Measurements from ENCODE around the gene PI16. TPM values are rescaled to one million over a fixed set of nuclear protein-coding genes. Genes with fewer than 3 reads are reported as not detected.

PI16 gene
- total RNA-seq, 1 donor from 2014 or later, result not detected

GRCh38 chr6:36928547-36928918 lies 26.0 kb upstream of the PI16 start:
- DNase-seq (ENCODE audit: low read depth), result no peak
- no peak for TF ChIP-seq CTCF (conservative IDR thresholded peaks at IDR 0.05; ENCODE audit: low read depth, low read length)
- no peak overlapping the region for H3K4me3 ChIP-seq (ENCODE audit: low read depth, low read length)

GRCh38 chr6:36929152-36929551 lies 25.4 kb upstream of the PI16 start:
- no peak overlapping the region for H3K4me3 ChIP-seq (ENCODE audit: low read depth, low read length)
- DNase-seq (ENCODE audit: low read depth), result no peak
- TF ChIP-seq CTCF (conservative IDR thresholded peaks at IDR 0.05; ENCODE audit: low read depth, low read length), result no peak

- TF ChIP-seq CTCF (conservative IDR thresholded peaks at IDR 0.05; ENCODE audit: low read depth, low read length), result no peak
- DNase-seq (ENCODE audit: low read depth), result no peak
- no peak overlapping the region for H3K4me3 ChIP-seq (ENCODE audit: low read depth, low read length)
These were observed 24.9 kb upstream of the PI16 start for GRCh38 chr6:36929607-36930006.

- no peak for DNase-seq (ENCODE audit: low read depth)
- TF ChIP-seq CTCF (conservative IDR thresholded peaks at IDR 0.05; ENCODE audit: low read depth, low read length), result no peak
- H3K4me3 ChIP-seq (ENCODE audit: low read depth, low read length), result no peak overlapping the region
These were observed 24.1 kb upstream of the PI16 start for GRCh38 chr6:36930483-36930882.

GRCh38 chr6:36933102-36933501 lies 21.4 kb upstream of the PI16 start:
- DNase-seq (ENCODE audit: low read depth), result no peak
- no peak for TF ChIP-seq CTCF (conservative IDR thresholded peaks at IDR 0.05; ENCODE audit: low read depth, low read length)
- no peak overlapping the region for H3K4me3 ChIP-seq (ENCODE audit: low read depth, low read length)

- no peak for DNase-seq (ENCODE audit: low read depth)
- no peak overlapping the region for H3K4me3 ChIP-seq (ENCODE audit: low read depth, low read length)
- no peak for TF ChIP-seq CTCF (conservative IDR thresholded peaks at IDR 0.05; ENCODE audit: low read depth, low read length)
These were observed 21.0 kb upstream of the PI16 start for GRCh38 chr6:36933519-36933918.

GRCh38 chr6:36934901-36935300 lies 19.6 kb upstream of the PI16 start:
- H3K4me3 ChIP-seq (ENCODE audit: low read depth, low read length), result no peak overlapping the region
- no peak for DNase-seq (ENCODE audit: low read depth)
- TF ChIP-seq CTCF (conservative IDR thresholded peaks at IDR 0.05; ENCODE audit: low read depth, low read length), result no peak

All from epithelial cell of proximal tubule (primary cell).